GM15510 (cell line): ENCODE data around the gene DRC7.

ENCODE experiments used
- POLR2A ChIP-seq: IDR thresholded peaks from 3 replicates; pipeline ENCODE4 v1.6.1; 2011; ENCODE audit warnings: borderline replicate concordance; ENCODE audit not compliant: insufficient read length; ENCODE audit errors: extremely low read depth

The DRC7 gene

DNA sequence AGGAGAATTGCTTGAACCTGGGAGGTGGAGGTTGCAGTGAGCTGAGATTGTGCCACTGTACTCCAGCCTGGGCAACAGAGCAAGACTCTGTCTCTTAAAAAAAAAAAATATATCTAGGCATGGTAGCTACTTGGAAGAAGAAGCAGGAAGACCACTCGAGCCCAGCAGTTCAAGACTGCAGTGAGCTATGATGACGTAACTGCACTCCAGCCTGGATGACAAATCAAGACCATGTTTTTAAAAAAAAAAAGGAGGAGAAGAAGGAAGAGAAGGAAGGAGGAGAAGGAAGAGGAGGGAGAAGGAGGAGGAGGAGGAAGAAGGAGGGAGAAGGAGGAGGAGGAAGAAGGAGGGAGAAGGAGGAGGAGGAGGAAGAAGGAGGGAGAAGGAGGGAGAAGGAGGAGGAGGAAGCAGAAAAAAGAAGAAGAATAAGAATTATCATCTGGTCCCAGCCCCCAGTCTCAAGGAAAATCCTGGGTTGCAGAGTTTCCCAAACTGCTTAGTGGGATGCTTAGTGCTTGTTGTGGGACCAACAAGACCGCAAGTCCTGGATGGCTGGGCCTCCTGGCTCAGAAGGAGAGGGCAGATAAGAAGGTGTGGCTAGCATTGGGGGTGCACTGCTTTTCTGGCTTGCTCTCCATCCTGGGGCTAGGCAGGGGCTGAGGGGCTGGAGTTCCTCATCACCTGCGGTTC lies 3.7 kb upstream of the DRC7 start:
- TF ChIP-seq POLR2A = no peak

DNA sequence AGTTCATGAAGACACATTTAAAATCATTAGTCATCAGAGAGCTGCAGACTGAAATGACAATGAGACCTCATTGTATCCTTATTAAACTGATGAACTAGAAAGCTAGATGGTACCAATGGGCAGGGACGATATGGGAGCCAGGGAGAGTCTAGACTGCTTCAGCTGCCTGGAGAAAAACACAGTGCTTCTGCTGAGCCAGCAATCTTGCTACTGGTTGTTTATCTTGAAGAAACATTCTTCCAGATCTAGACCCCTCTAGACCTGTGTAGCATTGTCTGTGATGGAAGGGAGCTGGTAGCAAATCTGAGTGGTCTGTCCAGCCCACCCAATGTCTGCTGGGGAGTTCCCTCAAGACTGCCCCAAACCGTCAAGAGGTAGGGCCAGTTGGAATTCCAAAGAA lies 2.0 kb upstream of the DRC7 start:
- no peak for TF ChIP-seq POLR2A

DNA sequence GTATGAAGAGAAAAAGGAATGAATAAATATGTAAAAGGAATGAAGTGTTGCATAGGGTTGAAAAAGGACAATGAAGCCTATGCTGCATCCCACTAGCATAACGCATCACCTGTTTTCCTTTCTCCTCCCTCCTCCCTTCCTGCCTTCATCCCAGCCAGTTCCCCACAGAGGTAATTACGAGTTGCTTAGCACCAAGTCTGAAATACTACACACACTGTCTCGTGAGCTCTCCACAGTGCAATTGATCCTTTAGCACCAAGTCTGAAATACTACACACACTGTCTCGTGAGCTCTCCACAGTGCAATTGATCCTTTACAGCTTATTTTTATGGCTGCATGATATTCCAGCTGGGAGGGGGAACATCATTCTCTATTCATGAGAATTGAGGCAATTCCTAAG lies 1.1 kb upstream of the DRC7 start:
- no peak for TF ChIP-seq POLR2A

DNA sequence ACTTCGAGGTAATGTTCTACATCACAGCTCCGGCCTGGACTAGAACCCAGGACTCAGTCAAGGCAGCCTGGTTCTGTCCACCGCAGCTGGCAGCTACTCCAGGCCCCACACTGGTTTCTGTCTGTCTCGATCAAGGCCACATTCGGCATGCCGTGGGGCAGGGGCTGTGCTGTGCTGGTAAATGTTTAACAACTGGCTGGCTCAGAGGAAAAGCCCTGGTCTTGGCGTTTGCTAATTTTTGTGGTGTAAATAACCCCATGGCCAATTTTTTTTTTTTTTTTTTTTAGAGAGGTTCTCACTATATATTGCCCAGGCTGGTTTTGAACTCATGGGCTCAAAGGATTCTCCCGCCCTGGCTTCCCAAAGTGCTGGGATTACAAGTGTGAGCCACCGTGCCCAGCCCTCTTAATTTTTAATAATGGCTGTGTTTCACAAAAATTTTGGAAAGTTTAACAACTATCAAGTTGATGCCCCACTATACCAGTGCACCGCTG lies 328 bp upstream of the DRC7 start:
- no peak for TF ChIP-seq POLR2A

DNA sequence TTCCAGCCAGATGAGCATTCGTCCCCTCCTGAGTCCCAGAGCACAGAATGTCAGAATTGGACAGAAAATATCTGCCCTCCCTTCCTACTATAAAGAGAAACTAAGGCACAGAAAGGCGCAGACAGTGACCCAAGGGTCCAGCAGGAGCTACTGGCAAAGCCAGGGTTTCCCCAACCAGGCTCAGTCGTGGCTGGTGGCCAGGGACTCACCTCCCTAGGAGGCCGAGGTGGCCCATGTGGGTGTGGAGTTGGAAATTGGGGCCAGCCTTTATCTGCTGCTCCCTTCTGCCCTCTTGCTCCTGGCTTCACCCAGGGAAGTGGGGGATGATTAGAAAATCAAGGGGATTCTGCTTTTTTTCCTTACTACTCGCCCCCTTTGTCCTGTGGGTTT lies 1.1 kb downstream of the DRC7 start:
- TF ChIP-seq POLR2A = no peak

DNA sequence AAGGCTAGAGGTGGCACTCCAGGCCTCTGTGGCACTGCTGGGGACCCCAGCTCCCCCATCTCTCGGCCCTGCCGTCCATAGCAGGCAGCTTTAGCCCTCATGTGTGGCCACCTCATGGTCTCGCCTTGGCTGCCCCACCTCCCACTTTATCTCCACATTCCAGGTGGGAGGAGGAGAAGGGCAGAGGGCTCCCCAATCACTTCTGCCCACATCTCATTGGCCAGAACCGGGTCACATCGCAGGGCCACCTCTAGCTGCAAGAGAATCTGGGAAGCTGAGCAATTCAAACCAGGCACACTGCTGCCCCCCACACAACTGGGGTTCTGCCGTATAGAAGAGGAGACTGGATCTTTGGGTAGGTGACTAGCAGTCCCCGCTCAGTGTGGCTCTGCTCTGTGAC lies 1.6 kb downstream of the DRC7 start:
- no peak for TF ChIP-seq POLR2A

DNA sequence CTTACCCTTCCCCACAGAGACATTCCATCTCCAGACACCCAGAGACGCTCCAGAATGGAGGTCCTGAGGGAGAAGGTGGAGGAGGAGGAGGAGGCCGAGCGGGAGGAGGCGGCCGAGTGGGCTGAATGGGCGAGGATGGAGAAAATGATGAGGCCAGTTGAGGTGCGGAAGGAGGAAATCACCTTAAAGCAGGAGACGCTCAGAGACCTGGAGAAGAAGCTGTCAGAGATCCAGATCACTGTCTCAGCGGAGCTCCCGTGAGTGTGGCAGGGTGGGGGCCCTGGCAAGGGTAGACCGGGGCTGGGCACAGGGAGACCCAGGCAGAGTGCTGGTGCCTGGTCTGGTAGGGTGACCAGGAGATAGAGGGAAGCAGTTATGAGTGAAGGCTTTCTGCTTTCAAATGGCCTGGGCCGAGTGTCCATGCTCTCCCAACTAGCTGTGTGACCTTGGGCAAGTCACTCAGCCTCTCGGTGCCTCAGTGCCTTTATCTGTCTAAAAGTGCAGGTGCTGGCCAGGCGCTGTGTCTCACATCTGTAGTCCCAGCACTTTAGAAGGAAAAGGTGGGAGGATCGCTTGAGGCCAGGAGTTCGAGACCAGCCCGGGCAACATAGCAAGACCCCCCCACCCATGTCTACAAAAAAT lies 3.4 kb downstream of the DRC7 start:
- no peak for TF ChIP-seq POLR2A

DNA sequence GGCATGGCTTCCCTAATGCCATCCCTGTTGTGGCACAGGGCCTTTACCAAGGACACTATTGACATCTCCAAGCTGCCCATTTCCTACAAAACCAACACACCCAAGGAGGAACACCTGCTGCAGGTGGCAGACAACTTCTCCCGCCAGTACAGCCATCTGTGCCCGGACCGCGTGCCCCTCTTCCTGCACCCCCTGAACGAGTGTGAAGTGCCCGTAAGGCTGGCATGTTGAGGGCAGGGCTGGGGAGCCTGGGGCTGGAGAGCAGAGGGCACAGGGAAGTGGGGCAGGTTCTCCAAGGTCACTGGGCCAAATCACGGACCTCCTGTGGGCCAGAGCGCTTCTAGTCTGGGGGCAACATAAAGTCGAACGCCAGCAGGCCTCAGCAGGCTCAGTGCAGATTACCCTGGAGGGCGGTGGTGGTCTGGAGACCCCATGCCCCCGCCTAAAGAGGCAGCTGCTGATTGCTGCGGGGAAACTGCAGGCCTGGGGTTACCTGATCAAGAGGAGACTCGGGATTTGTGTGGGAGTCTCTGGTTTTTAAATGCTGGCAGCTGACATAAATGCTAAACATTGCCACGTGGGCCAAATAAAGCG lies 4.3 kb downstream of the DRC7 start:
- TF ChIP-seq POLR2A = no peak

DNA sequence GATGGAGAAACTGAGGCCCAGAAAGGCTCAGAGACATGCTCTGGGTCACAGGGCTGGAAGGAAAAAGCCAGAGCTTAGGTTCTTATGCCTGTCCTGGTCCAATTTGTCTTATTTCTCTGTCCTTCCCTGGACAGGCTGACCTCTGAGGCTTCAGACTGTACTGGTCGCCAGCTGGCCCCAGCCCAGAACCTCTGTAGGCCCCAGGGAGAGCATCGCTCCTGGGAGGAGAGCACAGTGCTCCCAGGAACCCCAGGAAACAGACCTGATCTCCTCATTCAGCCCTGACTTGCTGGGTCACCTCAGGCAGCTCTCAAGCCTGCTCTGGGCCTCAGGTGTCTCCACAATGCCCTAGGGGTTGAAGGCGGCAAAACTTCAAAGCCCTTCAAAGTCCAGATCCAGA lies 4.9 kb downstream of the DRC7 start:
- TF ChIP-seq POLR2A = no peak

DNA sequence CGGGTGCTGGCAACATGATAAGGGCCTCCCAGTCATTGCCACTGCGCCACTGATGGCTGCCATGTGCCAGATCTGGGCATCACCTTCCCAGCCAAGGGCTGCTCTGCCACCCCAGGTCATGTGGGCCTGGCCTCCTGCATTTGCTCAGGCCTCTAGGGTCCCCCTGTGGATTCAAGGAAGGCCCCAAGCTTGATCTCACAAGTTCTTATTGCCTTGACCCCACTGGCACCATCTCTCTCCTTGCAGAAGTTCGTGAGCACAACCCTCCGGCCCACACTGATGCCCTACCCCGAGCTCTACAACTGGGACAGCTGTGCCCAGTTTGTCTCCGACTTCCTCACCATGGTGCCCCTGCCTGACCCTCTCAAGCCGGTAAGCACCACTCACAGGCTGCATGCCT lies 5.3 kb downstream of the DRC7 start:
- TF ChIP-seq POLR2A = no peak

DNA sequence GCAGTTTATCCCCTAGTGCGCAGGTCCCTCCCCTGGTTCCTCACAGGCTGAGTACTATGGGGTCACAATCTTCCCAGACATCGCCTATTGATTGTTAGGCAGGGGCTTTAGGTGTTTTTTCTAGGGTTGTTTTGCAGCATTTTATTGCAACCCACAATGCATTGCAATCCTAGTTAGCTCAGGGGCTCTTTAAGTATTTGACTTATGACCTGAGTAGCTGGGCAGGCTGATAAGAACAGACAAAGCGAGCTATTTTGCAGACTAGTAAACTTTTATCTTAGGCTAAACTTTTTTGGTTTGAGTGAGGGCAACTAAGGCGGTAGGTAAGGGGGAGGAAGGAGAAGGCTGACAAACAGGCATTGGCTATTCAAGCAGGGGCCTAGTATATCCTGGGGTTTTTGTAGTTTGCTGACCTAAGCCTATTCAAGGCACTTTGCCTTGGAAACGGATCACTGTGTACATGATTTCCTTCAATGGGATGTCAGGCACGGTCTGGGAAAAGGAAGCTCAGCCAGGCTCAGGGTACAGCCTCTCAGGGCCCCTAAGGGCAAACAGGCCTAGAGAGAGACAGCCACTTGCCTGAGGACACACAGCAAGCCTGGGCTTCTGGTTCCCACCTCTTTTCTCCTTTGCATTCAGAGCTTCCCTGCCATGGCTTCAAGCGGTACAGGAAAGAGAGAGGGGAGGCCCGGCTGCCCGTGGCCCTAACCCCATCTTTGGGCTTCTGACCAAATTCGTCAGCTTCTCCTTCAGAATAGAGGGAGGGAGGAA lies 6.4 kb downstream of the DRC7 start:
- TF ChIP-seq POLR2A = no peak

DNA sequence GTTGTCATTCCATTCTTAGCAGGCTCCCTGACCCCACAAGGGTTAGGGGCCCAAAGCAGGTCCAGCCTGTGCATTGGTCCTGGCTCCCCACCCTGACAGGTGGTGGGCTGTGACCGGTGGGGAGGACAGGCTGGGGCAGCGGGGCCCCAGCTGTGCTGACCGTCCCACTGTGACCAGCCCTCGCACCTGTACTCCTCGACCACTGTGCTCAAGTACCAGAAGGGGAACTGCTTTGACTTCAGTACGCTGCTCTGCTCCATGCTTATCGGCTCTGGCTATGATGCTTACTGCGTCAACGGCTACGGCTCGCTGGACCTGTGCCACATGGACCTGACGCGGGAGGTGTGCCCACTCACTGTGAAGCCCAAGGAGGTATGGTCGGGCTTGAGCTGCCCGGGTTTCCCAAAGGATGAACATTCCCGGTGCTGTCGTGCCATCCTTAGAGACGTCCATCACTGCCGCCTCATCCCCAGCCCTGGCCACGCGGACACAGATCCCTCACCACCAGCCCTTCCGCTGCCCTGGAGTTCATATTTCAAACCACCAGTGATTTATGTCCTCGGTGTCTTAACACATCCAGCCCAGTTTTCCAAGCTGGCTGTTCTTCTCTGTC lies 7.3 kb downstream of the DRC7 start:
- TF ChIP-seq POLR2A = no peak

DNA sequence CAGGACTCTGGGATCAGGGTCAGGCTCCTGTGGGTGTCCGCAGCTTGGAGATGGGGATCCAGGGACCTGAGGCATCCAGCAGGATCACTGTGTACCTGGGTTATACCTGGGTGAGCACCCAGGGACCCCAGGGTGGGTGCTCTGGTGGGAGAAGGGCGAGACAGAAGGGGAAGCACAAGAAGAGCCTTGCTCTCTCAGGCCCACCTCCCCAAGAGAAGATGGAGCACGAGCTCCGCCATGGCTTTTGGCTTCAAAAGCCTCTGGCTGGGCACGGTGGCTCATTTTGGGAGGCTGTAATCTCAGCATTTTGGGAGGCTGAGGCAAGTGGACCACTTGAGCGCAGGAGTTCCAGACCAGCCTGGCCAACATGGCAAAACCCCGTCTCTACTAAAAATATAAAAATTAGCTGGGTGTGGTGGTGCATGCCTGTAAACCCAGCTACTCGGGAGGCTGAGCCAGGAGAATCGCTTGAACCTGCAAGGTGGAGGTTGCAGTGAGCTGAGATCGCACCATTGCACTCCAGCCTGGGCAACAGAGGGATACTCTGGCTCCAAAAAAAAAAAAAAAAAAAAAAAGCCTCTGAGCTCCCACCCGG lies 8.9 kb downstream of the DRC7 start:
- TF ChIP-seq POLR2A = no peak
